Activated CD4-positive, alpha-beta T cell treated with anti-CD3 and anti-CD28 coated beads, Interleukin-2, Interleukin-4, amounts not matched to agents 100 ng/mL and 50 ng/mL, durations not matched to agents 16 hours and 8 hours (primary cell): ENCODE measurements around the gene PLXNA2.

Experiments
- DNase-seq: peaks from one replicate; pipeline ENCODE4 v3.0.0-alpha.2; 2020; ENCODE audit warnings: low spot score

The PLXNA2 gene

DNA sequence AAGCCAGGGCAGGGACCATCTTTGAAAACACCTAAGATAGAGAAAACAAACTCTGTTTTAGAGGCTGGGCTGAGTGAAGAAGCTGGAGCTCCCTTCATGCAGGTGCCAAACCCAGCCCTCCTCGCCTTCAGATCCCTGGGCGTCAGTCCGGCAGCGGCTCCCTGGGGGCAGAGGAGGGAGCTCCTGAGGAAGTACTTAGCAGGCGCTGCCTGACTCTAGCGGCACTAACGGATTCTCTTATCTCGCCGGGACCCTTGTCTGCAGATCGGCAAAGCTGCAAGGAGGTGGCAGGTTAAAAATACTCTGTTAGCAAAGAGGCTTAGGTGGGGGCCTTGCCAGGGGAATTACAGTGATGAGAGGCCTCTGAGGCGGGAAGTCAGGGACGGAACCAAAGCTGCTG lies 79.6 kb downstream of the PLXNA2 start:
- DNase-seq: no peak

DNA sequence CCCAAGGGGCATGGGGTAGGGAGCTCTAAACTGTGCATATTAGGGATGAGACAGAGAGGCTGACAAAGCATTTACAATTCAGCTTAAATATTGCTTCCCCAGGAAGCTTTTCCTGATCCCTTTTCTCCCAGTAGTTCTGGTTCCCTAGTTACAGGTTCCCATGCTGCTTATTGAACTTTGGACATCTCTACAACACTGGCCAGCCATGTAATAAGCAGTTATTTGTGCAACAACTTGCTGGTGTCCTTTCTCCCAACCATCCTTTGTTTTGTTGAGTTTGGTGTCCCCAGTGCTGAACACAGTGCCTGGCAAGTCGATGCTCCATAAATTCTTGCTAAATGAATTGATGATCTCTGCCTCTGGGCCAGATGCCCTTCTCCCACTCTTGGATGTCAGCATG lies 80.6 kb downstream of the PLXNA2 start:
- no peak for DNase-seq

DNA sequence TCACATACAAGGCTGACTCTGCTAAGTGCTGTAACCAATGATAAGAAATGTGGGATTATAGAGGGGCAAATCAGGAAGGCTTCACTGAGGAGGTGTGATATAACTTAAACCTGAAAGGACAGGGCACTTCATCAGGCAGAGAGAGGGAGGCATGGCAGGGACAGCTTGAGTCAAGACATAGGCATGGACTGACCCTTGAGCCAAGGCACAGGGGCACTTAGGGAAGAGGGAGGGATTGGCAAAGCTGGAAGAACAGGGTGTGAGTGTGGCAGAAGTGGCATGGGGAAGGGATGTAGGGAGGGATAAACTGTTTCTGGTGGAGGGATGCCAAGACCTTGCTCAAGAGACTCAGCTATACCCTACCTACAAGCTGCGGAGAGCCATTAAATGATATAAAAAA lies 81.3 kb downstream of the PLXNA2 start:
- DNase-seq: no peak

DNA sequence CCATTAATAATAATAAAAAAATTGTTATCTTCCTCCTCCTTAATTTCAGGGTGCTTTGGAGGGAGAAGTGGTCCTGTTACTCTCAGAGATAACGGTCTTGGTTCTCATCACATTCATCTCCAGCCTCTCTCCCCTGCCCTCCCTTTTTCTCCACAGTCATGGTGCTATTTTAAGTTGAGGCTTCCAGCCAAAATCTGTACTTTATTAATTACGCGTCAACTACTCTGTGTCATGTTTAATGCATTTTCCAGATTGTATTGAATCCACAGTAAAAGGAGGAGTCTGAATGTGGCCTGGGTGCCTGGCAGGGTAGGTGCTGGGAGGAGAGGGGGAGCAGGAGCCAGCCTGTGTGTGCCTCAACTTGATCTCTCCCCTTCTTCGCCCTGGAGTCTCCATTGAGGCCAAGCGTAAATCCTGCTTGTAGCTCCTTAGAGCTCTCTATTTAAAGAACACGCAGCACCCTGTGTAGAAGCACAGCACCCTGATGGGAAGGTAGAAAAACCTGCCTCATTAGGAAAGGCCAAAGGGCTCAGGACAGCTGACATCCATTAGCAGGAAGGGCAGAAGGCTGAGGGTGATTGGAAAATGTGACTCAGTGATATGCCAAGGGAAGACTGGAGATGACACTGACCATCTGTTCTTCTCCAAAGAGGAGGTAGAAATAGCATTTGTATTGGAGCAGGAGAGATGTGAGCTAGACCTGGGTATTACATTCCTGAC lies 82.4 kb downstream of the PLXNA2 start:
- no peak for DNase-seq

- DNase-seq: no peak
These were observed 83.2 kb downstream of the PLXNA2 start for GRCh38 chr1:208161005-208161404.

DNA sequence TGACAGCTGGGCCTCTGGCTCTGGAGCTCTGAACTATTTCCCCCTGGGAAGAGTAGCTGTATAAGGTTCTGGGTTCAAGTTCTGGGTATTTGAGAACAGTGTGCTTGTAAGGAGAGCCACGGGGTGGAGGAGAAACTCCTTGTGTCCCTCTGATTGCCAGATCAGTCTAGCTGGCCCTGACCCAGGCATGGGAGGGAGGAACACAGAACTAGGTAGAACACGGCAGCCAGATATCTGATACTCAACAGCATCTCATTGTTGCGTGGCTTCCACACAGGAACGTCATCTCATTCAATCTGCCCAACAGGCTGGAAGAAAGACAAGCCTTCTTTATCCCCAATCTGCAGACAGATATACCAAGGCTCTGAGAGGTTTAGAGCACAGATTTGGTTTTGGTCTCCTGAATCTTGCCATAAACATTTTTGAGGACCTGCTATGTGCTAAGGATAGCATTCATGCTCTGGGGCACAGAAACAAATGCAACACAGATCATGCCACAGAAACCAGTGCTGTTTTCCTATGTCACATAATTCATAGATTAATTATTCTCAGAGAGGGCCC lies 83.8 kb downstream of the PLXNA2 start:
- no peak for DNase-seq

- no peak for DNase-seq
These were observed 84.5 kb downstream of the PLXNA2 start for GRCh38 chr1:208159555-208160258.

GRCh38 chr1:208158640-208159554 lies 85.3 kb downstream of the PLXNA2 start:
- DNase-seq: no peak

- DNase-seq: no peak
These were observed 86.4 kb downstream of the PLXNA2 start for GRCh38 chr1:208157769-208158168.

GRCh38 chr1:208156741-208157140 lies 87.4 kb downstream of the PLXNA2 start:
- DNase-seq: no peak

GRCh38 chr1:208156310-208156709 lies 87.9 kb downstream of the PLXNA2 start:
- no peak for DNase-seq

DNA sequence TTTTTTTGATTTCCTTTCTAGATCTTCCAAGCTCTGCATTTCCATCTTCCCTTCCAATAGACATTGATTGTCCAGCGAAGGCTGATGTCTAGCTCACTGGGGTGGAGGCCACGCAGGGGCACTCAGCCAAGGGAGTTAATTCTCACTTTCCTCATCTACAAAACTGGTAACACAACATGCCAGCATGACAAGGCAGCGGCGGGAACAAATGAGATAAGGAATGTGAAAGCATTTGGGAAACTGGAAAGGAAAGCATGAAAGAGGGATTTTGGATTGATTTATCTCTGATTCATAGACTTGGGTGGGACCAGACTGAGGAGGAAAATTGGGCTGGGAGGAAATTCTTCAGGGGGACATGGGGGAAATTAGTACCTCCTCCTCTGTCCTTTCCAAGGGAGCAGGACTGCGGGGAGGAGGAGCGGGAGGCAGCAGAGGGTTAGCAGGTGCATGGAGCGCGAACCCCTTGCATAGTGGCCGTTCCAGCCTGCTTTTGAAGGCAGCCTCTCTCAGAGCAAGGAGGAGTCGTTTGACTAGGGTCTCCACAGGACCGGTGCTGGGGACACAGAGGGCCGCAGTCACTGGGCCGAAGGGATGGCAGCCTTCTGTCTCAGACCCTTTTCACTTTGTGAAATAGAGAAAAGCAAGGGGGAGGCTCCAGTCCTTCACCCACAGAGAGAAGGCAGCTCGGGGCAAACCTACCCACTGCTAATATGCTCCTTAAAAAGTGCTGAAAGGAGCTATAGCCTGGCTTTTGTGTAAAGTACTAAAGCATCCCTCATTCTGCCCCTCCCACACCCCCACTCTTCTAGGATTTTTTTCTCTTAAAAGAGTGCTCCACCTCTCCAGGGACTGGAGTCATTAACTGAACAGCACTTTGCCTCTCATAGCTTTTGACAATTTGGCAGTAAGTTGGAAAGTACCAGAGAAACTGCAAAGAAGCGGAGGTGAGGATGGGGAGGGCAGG lies 89.2 kb downstream of the PLXNA2 start:
- DNase-seq: no peak

DNA sequence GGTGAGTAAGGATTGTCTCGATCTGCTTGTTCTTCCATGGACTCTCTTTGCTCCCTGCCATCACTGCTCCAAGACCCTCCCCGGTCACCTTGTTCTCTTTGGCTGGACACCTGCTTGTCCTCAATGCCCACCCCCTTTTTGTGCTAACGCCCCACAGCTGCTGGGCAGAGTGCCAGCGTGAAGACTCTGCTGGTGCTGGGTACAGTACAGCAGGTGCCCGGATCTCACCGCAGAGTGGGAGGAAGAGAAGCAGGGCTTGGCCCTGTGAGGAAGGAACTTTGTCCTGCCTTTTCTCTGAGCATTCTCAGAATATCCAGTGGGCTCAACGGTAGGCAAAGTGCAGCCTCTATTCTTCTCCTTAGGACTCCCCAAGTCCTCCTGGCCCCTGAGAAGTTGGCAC lies 90.1 kb downstream of the PLXNA2 start:
- no peak for DNase-seq

DNA sequence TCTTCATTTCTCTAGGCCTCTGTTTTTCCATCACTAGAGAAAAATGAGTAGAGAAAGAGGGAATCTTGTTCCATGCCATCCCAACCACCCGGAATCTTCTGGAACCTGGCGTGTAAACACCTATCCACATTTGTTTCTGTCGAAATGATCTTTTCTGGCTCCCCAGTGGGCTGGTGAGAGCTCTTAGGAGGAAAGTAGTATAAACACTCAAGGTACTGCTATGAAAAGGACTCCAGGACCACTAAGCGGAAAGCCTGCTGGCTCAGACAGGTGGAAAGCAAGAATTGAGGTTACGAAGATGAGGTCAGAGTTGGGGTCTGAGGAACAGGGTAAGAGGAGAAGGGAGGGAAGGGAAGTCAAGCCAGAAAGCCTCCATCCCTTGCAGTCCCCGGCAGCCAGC lies 90.8 kb downstream of the PLXNA2 start:
- no peak for DNase-seq

GRCh38 chr1:208151728-208152598 lies 92.2 kb downstream of the PLXNA2 start:
- no peak for DNase-seq

DNA sequence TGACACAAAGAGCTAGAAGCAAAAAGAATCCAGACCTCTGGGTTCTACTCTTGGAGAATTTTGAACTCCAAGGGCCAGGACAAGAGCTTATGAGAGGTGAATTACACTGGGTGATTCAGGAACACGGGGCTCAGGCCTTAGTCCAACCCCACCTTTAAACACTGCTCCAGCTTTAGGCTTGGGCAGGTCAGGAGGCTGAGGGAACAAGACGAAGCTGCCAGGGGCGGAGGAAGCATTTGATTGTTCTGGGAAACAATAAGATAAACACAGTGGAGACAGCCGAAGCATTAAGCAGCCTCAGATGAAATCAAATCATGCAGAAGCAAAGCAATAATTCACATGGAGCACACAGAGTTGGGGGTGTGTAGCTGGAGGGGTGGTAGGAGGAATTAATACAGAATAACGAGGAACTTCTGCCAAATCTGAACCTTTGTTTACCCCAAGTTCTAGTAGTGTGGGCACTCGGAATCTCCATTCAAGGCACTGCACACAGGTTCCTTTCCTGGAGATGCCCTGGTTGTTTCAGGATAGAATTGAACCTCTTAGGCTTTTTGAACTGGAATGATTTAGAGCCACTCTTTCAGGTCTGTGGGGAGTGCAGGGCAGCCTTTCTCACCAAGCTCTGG lies 93.2 kb downstream of the PLXNA2 start:
- DNase-seq: no peak

DNA sequence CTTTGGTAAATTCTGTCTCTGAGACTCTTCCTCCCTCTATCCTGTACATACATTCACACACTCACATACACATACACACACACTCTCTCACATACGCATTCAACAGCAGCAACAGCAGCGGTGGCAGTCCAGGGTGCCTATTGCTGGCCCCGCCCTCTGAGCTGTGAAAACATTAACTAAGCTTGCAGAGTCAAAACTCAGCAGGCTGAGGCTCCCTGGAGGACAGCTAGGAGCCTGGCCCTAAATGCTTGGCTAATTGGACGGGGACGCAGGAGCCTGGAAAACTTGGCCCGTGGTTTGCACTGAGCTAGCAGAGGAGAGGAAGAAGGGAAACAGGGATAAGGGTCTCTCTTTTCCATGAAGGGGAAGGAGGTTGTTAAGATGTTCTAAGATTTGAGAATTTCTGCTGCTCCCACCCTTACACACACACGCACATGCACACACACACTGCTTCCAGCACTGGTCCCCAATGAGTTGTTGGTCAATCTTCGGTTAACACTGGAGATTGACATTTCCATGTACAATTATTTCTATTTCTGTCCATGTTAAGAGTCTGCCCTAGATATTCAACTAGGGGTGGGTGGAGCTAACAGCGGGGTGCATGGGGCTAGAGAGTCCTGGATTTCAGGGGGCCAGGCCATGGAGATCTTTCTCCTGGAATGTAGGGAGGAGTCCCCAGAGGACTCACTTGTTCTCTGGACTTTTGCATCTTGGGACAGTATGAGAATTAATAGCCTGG lies 94.2 kb downstream of the PLXNA2 start:
- DNase-seq: no peak

DNA sequence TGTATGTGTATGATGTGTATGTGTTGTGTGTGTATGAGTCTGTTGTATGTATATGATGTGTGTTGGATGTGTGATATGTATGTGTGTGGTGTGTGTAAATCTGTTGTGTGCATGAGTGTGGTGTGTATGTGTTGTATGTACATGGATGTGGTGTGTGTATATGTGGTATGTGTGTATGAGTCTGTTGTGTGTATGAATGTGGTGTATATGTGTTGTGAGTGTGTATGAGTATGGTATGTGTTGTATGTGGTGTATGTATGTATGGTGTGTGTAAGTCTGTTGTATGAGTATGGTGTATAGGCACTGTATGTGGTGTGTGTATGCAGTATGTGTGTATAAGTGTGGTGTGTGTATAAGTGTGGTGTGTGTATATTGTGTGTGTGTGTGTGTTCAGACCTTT lies 95.0 kb downstream of the PLXNA2 start:
- DNase-seq: no peak

DNA sequence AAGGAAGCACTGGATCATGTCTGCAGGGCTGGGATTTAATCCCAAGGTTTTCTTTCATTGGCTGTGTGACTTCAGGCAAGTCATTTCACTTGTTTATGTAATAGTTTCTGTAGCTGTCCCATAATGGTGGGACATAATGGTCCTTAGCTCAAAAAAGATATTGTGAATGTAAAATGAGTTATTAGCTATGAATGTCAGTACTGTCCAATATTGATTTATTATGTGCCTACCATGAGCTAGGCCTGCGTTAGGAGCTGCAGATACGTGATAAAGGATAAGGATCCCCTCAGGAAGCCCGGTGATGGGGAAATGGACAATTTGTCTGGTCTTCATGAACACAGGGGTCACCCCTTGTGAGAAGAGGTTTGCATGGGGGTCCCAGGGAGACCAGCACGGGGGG lies 95.8 kb downstream of the PLXNA2 start:
- no peak for DNase-seq
